Body of pancreas (tissue), 4 donors: ENCODE results near the gene CCSER1. TPM values are rescaled to one million over a fixed set of nuclear protein-coding genes. Genes with fewer than 3 reads are reported as not detected.

Experiments
- ATAC-seq: fragments of 150-250 bp; one replicate; pipeline ENCODE4 v1.9.1; 2016
- DNase-seq, 4 donors: peaks; one replicate each; pipeline ENCODE4 v3.0.0-alpha.2; 2019
- H3K27ac ChIP-seq, 4 donors: fragments of 200-600 bp; sonication (generic); 1 replicate in 3 of 4; 2 replicates in 1 of 4; pipeline versions ENCODE4 v1.5.1 to v1.6.1; 2016 to 2019; ENCODE audit warnings: mild to moderate bottlenecking in 1 of 4, mixed read lengths in 1 of 4, moderate library complexity in 1 of 4
- H3K27me3 ChIP-seq, 2 donors: fragments of 200-600 bp; sonication (generic); one replicate each; pipeline ENCODE4 v1.6.0; 2016; ENCODE audit warnings: mild to moderate bottlenecking in 1 of 2
- H3K36me3 ChIP-seq, 2 donors: fragments of 200-600 bp; sonication (generic); replicated peaks in 1 of 2; 2 replicates each; pipeline ENCODE4 v1.5.1; 2016; ENCODE audit warnings: low read depth in 2 of 2; ENCODE audit not compliant: insufficient read depth in 1 of 2
- H3K4me1 ChIP-seq: fragments of 200-600 bp; sonication (generic); one replicate; pipeline ENCODE4 v1.6.0; 2016
- H3K4me3 ChIP-seq, 2 donors: fragments of 200-600 bp; sonication (generic); 1 replicate in 1 of 2; 2 replicates in 1 of 2; pipeline ENCODE4 v1.5.1; 2016 to 2019
- H3K9me3 ChIP-seq, 3 donors: fragments of 200-600 bp; sonication (generic); 1 replicate in 2 of 3; 2 replicates in 1 of 3; pipeline ENCODE4 v1.5.1; 2016
- POLR2A ChIP-seq, 3 donors: fragments of 450-650 bp; IDR thresholded peaks; one replicate each; pipeline ENCODE4 v1.6.1; 2016; ENCODE audit warnings: antibody characterized with exemption in 3 of 3, mild to moderate bottlenecking in 2 of 3
- WGBS, 2 donors: methylation state at CpG; one replicate each; pipeline ENCODE4 v1.1.5; 2017; 5-methylcytosine and 5-hydroxymethylcytosine counted together
- intact Hi-C: fragments of 100-400 bp; cut with DNase I; formaldehyde crosslinking; loops from one replicate; pipeline ENCODE4 v1.15.1; 2023
- total RNA-seq, 2 donors: library from RNA; depleted of rRNA; stranded (reverse); fragments of >200 nt; gene quantifications; one replicate each; pipeline ENCODE4 v1.1.0, GENCODE V29; 2016
- TF ChIP-seq, protein P1 (sequence below), 7 experiments: fragments of 450-650 bp in 4 of 7; fragments of 200-600 bp in 3 of 7; sonication (generic) in 3 of 7; IDR thresholded peaks; one replicate each; pipeline ENCODE4 v1.5.1; 2016 to 2019; ENCODE audit warnings: antibody characterized with exemption in 7 of 7

CCSER1 gene
- total RNA-seq, 2 donors from 2014 or later = 13.2 to 14.5 TPM

DNA sequence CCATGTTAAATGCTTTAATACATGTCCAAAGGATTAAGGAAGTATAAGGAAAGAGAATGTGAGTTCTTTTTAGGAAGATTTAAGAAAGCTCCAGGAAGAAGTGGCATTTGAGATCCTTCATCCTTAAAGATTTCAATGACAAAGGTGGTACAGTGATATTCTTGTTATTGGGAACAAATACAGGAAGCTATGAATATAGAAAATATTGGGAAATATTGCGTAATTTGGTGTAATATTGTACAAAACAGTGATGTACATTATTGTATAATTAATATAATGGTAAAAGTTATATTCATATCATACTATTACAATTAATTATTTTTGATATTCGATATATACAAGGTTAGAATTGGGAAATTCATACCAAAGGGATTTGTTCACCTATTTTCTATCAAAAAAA, 937.9 kb downstream of the CCSER1 start:
- Histone ChIP-seq H3K4me3 (no peak overlapping the region), H3K27ac (no peak overlapping the region), H3K27me3 (no peaks in the 10 kb centered on the region), H3K4me1 (peaks cover 11% of the 10 kb centered on the region), H3K9me3 (no peaks in the 10 kb centered on the region), H3K36me3 (no peaks in the 10 kb centered on the region)
- intact Hi-C loops = no loop called here
- WGBS, 2 donors = 90 to 96% methylated on average over 2 of the region's 2 CpGs
- TF ChIP-seq, protein P1, sequence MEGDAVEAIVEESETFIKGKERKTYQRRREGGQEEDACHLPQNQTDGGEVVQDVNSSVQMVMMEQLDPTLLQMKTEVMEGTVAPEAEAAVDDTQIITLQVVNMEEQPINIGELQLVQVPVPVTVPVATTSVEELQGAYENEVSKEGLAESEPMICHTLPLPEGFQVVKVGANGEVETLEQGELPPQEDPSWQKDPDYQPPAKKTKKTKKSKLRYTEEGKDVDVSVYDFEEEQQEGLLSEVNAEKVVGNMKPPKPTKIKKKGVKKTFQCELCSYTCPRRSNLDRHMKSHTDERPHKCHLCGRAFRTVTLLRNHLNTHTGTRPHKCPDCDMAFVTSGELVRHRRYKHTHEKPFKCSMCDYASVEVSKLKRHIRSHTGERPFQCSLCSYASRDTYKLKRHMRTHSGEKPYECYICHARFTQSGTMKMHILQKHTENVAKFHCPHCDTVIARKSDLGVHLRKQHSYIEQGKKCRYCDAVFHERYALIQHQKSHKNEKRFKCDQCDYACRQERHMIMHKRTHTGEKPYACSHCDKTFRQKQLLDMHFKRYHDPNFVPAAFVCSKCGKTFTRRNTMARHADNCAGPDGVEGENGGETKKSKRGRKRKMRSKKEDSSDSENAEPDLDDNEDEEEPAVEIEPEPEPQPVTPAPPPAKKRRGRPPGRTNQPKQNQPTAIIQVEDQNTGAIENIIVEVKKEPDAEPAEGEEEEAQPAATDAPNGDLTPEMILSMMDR (IDR thresholded peaks at IDR 0.05) = no peak
- no peak for TF ChIP-seq POLR2A (IDR thresholded peaks at IDR 0.05)
- no peak for DNase-seq
- ATAC-seq = no peak

DNA sequence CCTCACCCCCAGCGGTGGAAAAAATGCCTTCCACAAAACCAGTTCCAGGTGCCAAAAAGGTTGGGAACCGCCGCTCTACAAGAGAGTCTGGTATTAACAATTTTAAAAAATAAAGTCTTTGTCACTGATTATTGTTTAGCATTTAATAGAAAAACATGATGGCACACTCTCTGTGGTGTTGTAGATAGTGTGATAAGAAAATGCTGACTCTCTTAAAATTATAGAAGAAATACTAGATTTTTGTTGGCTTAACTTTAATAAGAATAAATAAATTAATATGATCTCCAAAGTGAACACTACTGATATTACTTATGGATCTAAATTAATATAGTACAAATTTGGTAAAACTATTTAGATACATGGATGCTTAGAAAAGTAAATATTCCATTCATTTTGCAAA, 943.5 kb downstream of the CCSER1 start:
- no peaks in the 10 kb centered on the region for H3K9me3 ChIP-seq
- DNase-seq = no peak
- H3K27ac ChIP-seq = no peak overlapping the region
- 92 to 98% methylated on average over 3 of the region's 3 CpGs for WGBS, 2 donors
- H3K4me1 ChIP-seq = no peaks in the 10 kb centered on the region
- H3K4me3 ChIP-seq = no peak overlapping the region
- no peak for ATAC-seq
- H3K36me3 ChIP-seq = no peaks in the 10 kb centered on the region
- intact Hi-C loops = no loop called here
- H3K27me3 ChIP-seq = no peaks in the 10 kb centered on the region
- no peak for TF ChIP-seq POLR2A (IDR thresholded peaks at IDR 0.05)
- TF ChIP-seq, protein P1 (IDR thresholded peaks at IDR 0.05) = no peak

DNA sequence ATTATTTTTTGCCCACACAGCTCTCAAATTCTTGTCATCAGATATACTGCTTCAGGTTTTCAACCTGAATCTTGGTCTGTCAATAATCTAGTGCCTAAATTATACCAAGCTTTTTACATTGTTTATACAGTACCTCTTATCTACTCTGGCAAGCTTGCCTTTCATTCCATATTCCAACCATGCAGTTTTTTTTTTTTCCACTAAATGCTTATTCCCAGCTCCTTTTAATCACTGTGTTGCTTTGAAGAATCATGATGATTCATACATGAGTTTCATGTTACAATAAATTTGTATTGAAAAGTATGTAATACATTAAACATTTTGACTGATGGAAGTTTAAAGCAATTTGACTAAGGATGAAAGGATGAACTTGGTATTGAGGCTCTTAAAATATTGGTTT, 949.0 kb downstream of the CCSER1 start:
- no peaks in the 10 kb centered on the region for H3K36me3 ChIP-seq
- peaks cover 0 to 9% (median 0%) of the 10 kb centered on the region in 3 donors for H3K9me3 ChIP-seq
- H3K4me1 ChIP-seq = no peaks in the 10 kb centered on the region
- intact Hi-C loops = no loop called here
- no peaks in the 10 kb centered on the region for H3K27me3 ChIP-seq
- H3K4me3 ChIP-seq = no peak overlapping the region
- no peak for DNase-seq
- TF ChIP-seq POLR2A (IDR thresholded peaks at IDR 0.05) = no peak
- TF ChIP-seq, protein P1 (IDR thresholded peaks at IDR 0.05) = no peak
- H3K27ac ChIP-seq = no peak overlapping the region
- no peak for ATAC-seq

DNA sequence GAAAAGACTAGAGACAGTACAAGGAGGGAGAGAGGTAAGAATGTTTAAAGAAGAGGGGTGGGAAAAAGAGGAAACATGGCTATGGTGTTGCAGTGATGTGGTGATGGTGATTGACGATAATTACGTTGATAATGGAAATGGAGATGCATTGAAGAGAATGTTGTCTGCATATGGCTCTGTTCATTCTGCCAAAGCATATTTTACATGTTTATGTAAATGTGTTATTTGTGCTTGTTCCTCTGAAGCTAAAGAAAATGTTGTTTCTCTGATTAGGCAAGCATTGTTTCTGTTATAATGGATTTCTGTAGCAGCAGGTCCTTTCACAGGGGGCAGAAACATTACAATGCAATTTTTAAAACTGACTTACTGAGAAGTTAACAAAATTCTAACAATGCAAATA, 958.8 kb downstream of the CCSER1 start:
- no peaks in the 10 kb centered on the region for H3K4me1 ChIP-seq
- intact Hi-C loops = no loop called here
- WGBS, 2 donors = 91 to 93% methylated on average over 2 of the region's 2 CpGs
- TF ChIP-seq POLR2A (IDR thresholded peaks at IDR 0.05) = no peak
- TF ChIP-seq, protein P1 (IDR thresholded peaks at IDR 0.05) = no peak
- H3K4me3 ChIP-seq = no peak overlapping the region
- no peaks in the 10 kb centered on the region for H3K27me3 ChIP-seq
- DNase-seq (no peak), ATAC-seq (no peak)
- no peaks in the 10 kb centered on the region for H3K36me3 ChIP-seq
- no peaks in the 10 kb centered on the region for H3K9me3 ChIP-seq
- H3K27ac ChIP-seq = no peak overlapping the region

DNA sequence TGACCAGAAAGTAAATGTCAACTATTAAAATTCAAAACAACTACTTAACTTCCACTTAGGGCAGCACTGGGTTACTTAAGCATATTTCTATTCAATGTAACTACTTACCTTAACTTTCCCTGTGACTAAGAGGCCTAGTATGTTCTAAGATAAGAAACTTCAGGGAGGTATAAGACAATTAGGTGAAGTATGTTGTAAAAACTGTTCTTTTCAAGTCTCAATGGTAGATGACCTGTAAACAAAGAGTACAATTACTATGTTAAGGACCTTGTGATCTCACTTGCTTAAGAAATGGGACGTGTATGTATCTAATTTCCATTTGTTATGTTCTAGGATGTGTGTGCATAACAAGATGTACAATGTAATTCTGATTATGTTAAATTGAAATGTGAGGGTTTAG, 960.5 kb downstream of the CCSER1 start:
- Histone ChIP-seq H3K27ac (no peak overlapping the region), H3K27me3 (no peaks in the 10 kb centered on the region), H3K4me3 (no peak overlapping the region), H3K36me3 (no peaks in the 10 kb centered on the region), H3K9me3 (no peaks in the 10 kb centered on the region), H3K4me1 (no peaks in the 10 kb centered on the region)
- WGBS, 2 donors = 71 to 83% methylated on average over 1 of the region's 1 CpG
- ATAC-seq (no peak), DNase-seq (no peak)
- intact Hi-C loops = no loop called here
- TF ChIP-seq POLR2A (IDR thresholded peaks at IDR 0.05) = no peak
- TF ChIP-seq, protein P1 (IDR thresholded peaks at IDR 0.05) = no peak
